Hematopoietic multipotent progenitor cell (in vitro differentiated cells): ENCODE data around the gene CYP4B1. TPM values are rescaled to one million over a fixed set of nuclear protein-coding genes. Genes with fewer than 3 reads are reported as not detected.

Experiments used
- DNase-seq, 3 donors: peaks; one replicate each; pipeline ENCODE4 v3.0.0-alpha.2; 2011 to 2015; ENCODE audit warnings: low read depth in 2 of 3, low spot score in 2 of 3
- total RNA-seq: library from RNA; depleted of rRNA; stranded (reverse); fragments of >200 nt; gene quantifications from one replicate; pipeline ENCODE4 v1.2.3, GENCODE V29; 2012

The CYP4B1 gene
- total RNA-seq, 1 donor: not detected

GRCh38 chr1:46793126-46793525 is 5.7 kb upstream of the CYP4B1 start:
- DNase-seq: no peak

- DNase-seq: no peak
Observed at GRCh38 chr1:46797696-46798470, 963 bp upstream of the CYP4B1 start.

- no peak for DNase-seq
Observed at GRCh38 chr1:46800742-46801141, 1.9 kb downstream of the CYP4B1 start.

- no peak for DNase-seq
Observed at GRCh38 chr1:46801323-46802055, 2.6 kb downstream of the CYP4B1 start.

DNA sequence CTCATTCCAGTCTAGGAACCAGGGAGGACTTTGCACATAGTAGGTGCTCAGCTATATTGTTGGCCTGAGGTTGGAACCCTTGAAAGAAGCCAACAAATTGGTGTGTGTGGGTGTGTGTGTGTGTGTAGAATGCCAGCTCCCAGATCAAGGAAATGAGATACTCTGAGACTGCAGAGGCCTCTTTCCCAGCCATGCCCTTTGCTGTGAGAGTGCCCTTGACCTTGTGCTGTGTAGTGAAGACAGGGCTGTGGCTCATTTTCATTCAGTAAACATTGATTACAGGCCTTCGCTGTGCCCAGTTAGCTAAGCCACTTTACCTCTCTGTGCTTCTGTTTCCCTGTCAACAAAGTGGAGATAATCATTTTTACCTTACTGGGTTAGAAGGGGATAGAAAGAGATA is 3.2 kb downstream of the CYP4B1 start:
- DNase-seq: no peak

- no peak for DNase-seq
Observed at GRCh38 chr1:46802901-46803574, 4.2 kb downstream of the CYP4B1 start.

- DNase-seq: no peak
Observed at GRCh38 chr1:46804027-46804889, 5.4 kb downstream of the CYP4B1 start.

- no peak for DNase-seq
Observed at GRCh38 chr1:46804926-46805325, 6.1 kb downstream of the CYP4B1 start.

DNA sequence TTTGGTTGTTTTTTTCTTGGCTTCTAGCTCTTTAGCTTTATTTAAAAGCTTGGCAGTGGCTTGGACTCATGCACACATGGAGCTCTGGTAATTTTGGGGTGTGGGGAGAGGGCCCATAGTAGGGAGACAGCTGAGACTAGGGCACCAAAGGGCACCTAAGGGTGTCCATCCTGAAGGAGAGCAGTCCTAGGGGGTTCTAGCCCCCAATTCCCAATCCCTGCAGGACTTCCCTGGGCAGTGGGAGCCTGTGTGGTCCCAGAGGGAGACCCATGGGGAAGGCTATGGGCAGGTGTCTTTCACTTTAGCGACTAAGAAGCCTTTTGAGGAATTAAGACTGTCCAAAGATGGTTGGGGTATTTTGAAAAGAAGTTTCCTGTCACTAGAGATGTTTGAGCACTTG is 6.9 kb downstream of the CYP4B1 start:
- DNase-seq: no peak

DNA sequence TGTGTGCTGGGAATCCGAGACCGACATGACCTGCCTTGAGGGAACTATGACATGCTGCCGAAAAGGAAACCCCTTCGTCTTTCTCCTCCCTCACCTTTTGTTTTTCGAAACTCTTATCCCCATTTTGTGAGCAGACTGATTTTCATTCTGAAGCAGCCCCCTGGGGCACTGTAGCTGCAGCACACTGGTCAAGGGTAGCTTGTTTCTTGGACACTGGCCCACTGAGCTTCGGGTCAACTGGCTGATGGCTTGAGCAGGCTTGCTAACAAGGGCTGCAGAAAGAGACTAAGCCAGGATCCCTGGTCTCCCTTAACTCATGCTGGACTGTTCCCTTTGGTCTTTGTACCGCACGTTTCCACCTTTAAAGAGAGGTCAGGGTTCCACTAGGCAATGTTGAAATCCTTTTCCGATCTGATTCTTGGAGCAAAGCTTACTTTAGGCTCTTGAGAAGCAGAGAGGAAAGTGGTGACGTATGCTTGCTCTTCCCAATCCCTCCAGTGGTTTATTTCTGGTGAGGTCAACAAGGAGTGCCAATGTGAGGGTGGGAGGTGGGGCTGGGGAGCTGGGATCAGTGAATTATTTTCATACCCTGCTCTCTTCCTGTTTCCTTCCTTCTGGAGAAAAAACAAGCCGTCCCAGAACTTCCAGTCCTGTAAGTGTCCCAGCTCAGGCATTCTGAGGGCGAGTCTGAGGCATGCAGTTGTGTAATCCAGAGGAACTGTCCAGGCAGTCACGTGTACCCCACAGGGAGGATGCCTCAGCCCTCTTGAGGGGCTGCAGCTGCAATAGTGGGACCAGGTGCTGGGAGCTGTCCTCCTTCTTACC is 7.6 kb downstream of the CYP4B1 start:
- no peak for DNase-seq

DNA sequence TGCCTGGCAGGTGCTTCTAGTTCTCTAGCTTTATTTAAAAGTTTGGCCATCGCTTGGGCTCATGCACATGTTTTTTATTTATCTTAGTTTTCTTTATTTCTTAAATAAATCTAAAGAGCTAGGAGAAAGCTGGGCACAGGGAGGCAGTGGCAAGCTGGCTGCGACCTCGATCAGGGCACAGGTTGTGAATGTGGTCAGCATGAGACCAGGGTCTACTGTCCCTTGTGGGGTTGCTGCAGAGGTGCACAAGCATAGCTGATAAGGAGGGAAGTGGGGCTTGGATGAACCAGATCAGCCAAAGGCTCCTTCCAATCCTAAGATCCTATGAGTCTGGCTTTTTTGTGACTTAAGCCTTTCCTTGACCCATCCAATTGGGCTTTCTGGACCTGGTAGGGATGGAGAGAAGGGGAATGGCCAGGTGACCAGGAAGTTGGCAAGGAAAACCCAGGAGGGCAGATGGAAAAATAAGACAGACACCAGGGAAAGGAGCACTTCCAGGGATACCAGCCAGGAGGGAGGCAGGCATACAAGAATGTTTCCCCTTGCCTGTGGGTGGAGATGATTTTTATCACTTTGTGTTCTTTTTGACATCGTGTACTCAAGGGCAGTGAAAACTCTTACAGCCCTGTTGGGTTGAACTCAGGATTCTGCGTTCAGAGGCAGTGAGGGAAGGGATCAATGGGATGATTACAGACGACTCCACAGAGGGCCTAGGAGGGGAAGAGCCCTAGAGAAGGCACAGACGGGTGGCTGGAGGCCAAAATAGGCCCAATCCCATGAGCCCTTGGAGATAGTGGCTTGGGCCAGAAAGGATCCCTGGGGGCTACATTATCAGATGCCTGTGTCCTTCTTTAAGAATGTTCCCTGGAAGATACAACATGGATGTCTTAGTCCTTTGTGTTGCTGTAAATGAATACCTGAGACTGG is 8.5 kb downstream of the CYP4B1 start:
- DNase-seq: no peak

DNA sequence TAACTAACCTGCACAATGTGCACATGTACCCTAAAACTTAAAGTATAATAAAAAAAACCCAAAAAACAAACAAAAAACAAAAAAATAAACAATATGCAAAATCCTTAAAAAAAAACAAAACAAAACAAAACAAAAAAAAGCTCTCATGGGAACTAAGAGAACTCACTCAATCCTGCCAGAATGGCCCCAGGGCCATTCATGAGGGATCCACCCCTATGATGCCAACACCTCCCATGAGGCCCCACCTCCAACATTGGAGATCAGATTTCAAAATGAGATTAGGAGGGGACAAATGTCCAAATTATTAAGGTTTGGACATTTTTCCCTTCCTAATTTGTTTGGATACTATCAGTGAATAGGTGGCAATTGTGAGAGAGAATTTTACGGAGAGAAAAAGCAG is 10.2 kb downstream of the CYP4B1 start:
- no peak for DNase-seq

DNA sequence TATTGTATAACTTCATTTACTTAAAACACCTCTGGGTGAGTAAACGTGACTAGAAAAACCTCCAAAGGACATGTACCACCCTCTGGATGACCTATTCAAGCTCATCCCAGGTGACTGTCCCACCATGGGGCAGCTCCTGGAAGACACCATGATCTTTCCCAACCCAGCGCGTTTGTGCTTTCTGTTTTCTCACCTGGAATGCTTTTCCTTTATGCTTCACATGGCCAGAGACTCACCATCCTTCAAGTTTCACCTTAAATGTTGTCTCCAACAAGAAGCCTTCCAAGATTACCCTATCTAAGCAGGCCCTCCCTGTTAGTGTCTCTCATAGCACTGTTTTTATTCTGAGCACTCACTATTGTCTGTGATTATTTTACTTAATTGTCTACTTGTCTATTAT is 11.1 kb downstream of the CYP4B1 start:
- DNase-seq: no peak

DNA sequence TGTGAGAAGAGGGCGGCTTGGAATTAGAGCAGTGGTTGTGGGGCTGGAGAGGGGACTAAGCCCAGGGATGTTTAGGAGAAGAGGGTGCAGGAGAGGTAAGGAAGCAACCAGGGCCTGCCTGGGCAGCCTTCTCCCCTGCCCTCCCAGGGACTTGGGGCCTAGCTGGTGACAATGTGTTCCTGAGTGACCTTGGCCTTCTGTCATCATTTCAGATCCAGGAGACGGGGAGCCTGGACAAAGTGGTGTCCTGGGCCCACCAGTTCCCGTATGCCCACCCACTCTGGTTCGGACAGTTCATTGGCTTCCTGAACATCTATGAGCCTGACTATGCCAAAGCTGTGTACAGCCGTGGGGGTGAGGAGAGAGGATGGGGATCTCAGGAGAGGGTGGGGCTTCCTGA is 11.8 kb downstream of the CYP4B1 start:
- DNase-seq: no peak

GRCh38 chr1:46811053-46811452 is 12.2 kb downstream of the CYP4B1 start:
- no peak for DNase-seq

DNA sequence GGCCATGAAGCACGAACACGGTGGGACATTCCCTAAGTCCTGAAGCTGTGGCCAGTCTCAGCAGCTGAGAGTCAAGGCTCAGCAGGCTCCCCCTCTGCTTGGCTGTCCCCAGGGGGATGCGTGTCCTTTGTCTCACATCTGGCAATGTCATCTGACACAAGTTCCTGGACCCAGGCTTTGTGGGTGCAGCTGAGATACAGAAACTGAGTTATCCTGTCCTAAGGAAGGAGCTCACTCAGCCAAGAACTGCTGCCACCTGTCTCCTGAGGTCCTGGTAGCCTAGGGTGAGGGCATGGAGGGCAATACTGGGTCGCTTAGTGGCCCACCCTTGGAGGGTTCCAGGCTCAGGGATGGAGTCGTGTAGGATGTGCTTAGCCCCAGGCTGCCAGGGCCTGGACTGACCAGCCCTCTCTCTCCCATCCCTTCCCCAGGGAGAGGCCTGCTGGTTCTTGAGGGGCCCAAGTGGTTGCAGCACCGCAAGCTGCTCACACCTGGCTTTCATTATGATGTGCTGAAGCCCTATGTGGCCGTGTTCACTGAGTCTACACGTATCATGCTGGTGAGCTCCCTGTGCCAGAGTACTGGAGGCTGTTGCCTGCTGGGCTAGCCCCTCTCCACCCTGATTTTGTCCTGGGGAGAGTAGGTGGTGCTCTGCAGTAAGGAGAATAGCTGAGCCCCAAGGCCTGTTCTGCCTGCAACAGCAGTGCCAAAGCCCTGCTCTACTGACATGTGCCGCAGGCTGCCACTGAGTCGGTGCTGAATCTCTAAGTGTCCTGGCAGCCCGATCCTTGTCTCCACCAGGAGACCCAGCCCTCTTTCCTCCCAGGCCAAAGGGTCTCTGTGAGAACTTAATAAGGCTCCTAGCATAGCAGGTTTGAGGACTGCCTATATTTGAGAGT is 13.5 kb downstream of the CYP4B1 start:
- no peak for DNase-seq

DNA sequence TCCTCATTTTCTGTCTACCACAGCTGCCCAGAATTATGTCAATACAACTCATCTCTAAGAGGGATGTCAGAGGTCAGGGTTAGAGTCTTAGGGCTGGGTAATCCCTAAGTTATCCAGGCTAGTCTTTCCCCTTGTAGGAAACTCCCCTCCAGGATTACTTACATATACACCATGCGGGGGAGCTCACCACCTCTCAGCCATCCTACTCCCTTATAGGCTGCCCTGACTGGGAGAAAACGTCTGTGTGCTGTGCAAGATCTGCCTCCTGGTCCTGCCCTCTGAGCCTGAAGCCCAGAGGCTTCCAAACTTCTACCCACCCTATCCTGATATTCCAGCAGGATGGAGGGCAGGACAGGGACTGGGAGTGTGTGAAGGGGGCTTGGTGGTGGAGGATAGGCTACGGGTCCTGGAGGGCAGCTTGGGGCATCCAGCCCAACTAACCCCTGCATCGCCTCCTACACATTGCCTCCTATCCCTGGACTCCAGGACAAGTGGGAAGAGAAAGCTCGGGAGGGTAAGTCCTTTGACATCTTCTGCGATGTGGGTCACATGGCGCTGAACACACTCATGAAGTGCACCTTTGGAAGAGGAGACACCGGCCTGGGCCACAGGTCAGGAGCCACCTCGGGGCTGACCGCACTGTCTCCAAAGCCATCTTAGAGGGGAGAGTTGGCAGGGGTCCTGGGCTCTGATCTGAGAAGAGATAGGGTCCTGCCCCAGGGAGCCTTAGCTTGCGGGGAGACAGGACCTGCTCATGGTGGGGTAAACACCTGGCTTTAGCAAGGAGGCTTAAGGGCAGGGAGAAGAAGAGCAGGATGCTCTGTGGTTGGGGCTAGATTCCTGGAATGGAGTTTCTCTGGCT is 14.4 kb downstream of the CYP4B1 start:
- DNase-seq: no peak
